GM19099 (cell line): ENCODE measurements around the gene LIN28B.

ENCODE experiments used
- POLR2A ChIP-seq: IDR thresholded peaks from 3 replicates; pipeline ENCODE4 v1.6.1; 2011; ENCODE audit warnings: low read depth; ENCODE audit not compliant: insufficient read length; ENCODE audit errors: extremely low read depth

The LIN28B gene

DNA sequence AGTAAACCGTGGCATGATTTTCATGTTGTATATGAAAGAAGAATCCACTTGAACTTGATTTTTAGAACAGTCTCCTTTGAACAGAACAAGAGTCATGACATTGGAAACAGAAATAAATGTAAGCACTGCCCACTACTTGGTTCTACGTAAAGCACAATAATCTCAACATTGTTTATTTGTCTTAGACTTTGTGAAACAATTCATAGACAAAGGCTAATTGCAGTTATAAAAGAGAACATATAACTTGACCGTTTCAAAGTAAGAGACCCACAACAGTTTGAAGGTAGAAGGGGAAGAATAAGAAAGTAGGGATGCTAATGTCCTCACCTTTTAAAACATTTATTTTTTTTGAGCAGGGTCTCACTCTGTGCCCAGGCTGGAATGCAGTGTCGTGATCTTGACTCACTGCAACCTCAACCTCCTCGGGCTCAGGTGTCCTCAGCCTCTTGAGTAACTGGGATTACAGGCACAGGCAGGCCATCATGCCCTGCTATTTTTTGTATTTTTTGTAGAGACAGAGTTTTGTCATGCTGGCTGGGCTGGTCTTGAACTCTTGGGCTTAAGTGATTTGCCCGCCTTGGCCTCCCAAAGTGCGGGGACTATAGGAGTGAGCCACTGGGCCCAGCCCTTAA is 151.8 kb downstream of the LIN28B start:
- no peak for TF ChIP-seq POLR2A

DNA sequence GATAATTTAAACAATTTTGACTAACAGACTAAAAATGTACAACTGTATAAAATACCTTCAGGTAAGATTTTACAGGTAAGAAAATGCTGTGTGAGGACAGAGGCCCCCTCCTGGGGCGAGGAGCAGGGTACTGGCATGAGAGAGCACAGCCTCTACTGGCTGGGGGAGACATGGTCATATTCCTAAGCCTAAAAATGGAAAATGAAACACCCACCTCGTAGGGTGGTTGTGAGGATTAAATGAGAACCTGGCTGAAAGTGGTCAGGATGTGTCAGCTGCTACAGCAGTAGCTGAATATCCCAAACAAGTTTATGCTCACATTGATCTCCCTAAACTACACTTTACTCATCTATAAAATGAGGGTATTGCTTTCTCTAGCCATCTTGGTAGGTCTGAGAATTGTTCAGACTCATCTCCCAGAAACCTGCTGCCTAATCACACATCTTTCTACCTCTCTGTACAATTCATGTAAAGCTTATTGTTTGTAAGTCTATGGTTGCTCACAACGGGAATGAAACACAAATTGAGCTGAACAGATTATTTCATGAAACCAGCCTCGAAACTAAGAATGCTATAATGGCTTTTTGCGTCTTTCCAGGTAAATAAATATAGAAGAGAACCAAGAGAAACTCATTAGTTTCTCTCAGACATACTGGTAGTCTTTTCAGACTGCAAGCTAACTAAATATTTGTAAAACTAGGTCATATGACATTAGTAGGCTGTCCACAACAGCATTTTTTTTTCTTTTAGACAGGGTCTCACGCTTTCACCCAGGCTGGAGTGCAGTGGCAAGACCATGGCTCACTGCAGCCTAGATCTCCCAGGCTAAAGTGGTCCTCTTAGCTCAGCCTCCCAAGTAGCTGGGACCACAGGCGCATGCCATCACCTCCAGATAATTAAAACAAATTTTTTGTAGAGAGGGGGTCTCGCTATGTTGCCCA is 153.3 kb downstream of the LIN28B start:
- no peak for TF ChIP-seq POLR2A

GRCh38 chr6:105111105-105111504 is 154.2 kb downstream of the LIN28B start:
- TF ChIP-seq POLR2A: no peak

DNA sequence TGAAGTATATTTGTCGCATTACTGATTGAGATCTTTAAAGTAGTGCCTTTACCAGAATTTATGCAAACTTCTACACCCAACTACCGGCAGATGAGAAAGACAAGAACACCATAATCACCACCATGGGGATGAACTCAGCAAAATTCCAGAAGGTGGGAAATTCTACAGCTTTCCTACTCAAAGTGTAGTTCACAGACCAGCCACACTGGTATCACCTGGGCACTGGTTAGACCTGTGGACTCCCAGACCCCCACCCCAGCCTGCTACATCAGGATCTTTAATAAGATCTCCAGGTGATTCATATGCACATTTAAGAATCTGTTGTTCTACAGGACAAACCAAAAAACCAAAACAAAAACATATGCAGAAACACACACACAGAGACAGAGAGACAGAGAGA is 155.0 kb downstream of the LIN28B start:
- no peak for TF ChIP-seq POLR2A

GRCh38 chr6:105112577-105112976 is 155.7 kb downstream of the LIN28B start:
- TF ChIP-seq POLR2A: no peak

- TF ChIP-seq POLR2A: no peak
Measured at GRCh38 chr6:105113422-105113821, 156.5 kb downstream of the LIN28B start.

DNA sequence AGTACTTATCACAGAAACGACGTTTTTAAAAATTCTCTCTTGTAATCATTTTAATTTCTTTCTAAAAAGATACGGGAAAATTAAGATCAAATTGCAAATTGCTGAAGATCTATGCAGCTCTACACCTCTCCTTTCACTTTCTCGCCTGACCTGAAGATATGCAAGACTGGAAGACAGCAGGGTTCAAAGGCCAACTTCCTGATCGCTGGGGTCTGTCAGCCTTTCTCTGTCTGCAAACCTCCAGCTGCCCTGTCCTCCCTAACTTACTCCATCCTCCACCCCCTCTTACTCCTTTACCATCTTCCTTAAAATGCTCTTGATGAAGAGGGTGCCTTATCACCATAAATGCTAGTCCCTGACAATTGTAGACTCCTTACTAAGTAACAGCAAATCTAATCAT is 159.2 kb downstream of the LIN28B start:
- no peak for TF ChIP-seq POLR2A

DNA sequence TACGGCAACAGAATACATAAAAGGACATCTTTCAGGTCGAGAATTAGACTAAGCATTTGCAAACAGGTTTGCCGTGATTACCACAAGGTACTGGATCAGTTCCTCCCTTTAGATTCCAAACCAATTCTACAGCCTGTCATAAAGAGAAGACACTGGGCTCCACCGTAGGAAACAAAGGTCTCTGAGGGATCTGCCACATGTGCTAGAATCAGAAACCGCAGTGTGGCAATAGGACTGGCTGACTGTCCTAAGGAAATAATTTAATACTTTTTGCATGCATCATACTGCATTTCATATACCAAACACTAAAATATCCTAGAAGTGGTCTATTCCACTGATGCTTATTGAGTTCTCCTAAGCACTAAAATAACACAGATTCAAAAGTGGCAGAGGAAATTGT is 163.7 kb downstream of the LIN28B start:
- TF ChIP-seq POLR2A: no peak

- TF ChIP-seq POLR2A: no peak
Measured at GRCh38 chr6:105121981-105122380, 165.1 kb downstream of the LIN28B start.

GRCh38 chr6:105122717-105123116 is 165.8 kb downstream of the LIN28B start:
- no peak for TF ChIP-seq POLR2A
